ENCODE data around the gene DNAAF5. TPM values are rescaled to one million over a fixed set of nuclear protein-coding genes. Genes with fewer than 3 reads are reported as not detected.

DNAAF5 gene
- polyA plus RNA-seq, 3 donors = 11.0 to 14.6 (median 11.8) TPM

GRCh38 chr7:756231-756927 lies 29.9 kb downstream of the DNAAF5 start:
- no peak overlapping the region for H3K27ac ChIP-seq (ENCODE audit: low read depth, low read length)
- 92 to 95% (median 94%) methylated on average over 30 of the region's 30 CpGs for WGBS, 3 donors

DNA sequence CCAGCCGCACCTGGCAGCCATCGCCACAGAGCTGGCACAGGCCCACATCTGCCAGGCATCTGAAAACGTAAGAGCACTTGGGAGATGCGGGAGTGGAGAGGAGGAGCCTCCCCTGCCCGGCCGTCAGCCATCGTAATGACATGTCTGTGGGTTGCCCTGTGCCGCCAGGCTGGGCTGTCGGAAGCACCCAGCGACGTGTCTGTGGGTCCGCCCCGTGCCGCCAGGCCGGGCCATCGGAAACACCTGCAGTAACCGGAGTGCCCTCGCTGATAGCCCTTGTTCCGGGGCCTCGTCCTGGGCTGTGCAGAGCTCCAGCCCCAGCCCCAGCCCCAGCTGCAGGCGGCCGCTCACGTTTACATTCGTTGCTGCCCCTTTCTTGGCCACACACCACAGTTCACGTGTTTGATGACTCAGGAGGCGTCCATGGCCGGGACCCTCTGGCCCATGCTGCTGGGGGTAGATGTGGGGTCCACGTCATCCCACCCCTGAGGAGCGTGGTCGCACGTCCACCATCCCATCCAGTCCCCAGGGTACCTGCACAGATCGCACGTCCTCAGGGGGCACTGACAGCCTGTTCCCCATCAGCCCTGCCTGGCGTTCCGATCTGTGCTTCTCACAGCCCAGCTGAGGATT lies 30.5 kb downstream of the DNAAF5 start:
- no peak overlapping the region for H3K27ac ChIP-seq (ENCODE audit: low read depth, low read length)
- WGBS, 3 donors = 95 to 96% (median 96%) methylated on average over 34 to 35 of the region's 35 CpGs

- WGBS, 3 donors = 89 to 90% (median 89%) methylated on average over 19 of the region's 19 CpGs
- no peak overlapping the region for H3K27ac ChIP-seq (ENCODE audit: low read depth, low read length)
Observed at GRCh38 chr7:757741-758163, 31.3 kb downstream of the DNAAF5 start.

DNA sequence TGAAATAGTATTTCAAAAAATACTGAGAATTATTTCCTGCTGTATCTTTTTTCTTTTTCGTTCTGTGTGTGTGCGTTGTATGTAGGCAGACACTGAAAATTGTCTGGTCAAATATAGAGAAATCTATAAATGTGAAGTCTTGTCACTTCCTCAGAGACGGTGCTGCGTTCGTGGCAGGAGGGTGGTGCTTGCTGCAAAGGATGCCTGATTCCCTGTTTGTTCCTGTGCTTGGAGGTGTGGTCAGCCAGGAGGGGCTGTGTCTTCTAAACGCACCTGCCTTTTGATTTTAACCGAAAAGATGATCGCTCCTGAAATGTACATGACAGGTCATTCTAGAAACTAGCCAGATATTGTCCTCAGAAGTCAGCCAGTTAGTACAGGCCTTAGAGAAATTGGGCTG lies 33.1 kb downstream of the DNAAF5 start:
- 85 to 88% (median 86%) methylated on average over 8 of the region's 8 CpGs for WGBS, 3 donors
- H3K27ac ChIP-seq (ENCODE audit: low read depth, low read length) = no peak overlapping the region

GRCh38 chr7:760006-760405 lies 33.5 kb downstream of the DNAAF5 start:
- WGBS, 3 donors = 86 to 92% (median 89%) methylated on average over 13 to 16 of the region's 16 CpGs
- no peak overlapping the region for H3K27ac ChIP-seq (ENCODE audit: low read depth, low read length)

DNA sequence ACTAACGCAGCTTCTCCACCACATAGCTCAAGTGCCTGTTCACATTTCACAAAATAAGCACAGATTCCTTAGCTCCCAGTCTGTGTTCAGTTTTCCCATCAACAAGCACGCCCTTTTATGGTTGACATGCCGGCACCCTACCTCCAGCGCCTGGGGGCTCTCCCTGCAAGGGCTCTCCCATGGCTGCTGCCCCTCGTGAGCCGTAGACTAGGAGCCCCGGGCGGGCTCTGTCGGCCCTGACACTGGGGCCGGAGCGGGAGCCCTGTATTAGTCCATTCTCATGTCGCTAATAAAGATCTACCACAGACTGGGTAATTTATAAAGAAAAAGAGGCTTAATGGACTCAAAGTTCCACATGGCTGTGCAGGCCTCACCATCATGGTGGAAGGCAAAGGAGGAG lies 34.6 kb downstream of the DNAAF5 start:
- 96 to 97% (median 96%) methylated on average over 12 of the region's 12 CpGs for WGBS, 3 donors
- no peak overlapping the region for H3K27ac ChIP-seq (ENCODE audit: low read depth, low read length)

DNA sequence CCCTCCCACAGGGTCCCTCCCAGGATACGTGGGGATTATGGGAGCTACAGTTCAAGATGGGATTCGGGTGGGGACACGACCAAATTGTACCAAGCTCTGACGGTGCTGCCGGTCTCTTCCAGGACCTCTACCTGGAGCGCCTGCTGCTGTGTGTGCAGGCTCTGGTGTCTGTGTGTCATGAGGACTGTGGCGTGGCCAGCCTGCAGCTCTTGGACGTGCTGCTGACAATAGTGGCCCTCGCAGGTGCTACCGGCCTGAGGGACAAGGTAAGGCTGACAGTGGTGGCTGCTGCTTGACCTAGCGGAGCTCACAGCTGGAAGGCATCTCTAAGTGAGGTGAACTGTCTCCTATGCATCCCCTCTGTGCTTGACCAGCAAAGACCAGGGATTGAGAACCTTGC lies 35.1 kb downstream of the DNAAF5 start:
- WGBS, 3 donors = 94 to 97% (median 94%) methylated on average over 11 of the region's 11 CpGs
- no peak overlapping the region for H3K27ac ChIP-seq (ENCODE audit: low read depth, low read length)

DNA sequence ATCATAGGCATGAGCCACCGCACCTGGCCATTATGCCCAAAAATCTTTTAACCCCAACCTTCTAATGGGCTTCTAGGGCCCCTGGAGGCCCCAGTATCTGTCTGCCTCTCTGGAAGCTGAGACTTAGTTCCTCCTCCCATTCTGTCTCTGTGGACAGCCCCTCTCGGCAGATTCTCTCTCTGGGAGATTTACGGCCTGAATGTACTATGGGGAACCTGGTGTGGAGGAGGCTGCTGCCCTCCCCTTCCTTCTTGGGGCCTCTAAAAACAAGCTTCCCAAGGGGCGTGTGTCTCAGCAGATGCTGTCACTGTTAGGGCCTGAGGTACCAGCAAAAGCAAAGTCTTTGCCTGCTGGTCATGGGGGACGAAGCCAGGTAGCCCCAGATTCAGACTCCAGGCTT lies 36.4 kb downstream of the DNAAF5 start:
- H3K27ac ChIP-seq (ENCODE audit: low read depth, low read length) = no peak overlapping the region
- 82 to 86% (median 85%) methylated on average over 5 of the region's 5 CpGs for WGBS, 3 donors

DNA sequence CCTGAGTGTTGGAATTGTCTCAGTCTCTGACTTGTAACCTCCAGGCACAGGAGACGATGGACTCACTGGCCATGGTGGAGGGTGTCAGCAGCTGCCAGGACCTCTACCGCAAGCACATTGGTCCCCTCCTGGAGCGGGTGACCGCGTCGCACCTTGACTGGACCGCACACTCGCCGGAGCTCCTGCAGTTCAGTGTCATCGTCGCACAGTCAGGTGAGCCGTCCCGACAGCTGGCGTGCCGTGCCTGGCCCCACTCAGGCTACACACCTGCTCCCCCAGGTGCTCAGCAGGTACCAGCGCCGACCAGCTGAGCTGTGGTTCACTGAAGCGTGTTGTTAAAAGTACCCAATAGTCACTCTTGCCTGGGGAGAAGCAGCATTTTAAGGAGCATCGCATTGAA lies 37.3 kb downstream of the DNAAF5 start:
- WGBS, 3 donors = 96 to 98% (median 98%) methylated on average over 19 of the region's 19 CpGs
- no peak overlapping the region for H3K27ac ChIP-seq (ENCODE audit: low read depth, low read length)

- H3K27ac ChIP-seq (ENCODE audit: low read depth, low read length) = no peak overlapping the region
- 95 to 96% (median 95%) methylated on average over 7 of the region's 7 CpGs for WGBS, 3 donors
Observed at GRCh38 chr7:765383-765782, 38.9 kb downstream of the DNAAF5 start.

DNA sequence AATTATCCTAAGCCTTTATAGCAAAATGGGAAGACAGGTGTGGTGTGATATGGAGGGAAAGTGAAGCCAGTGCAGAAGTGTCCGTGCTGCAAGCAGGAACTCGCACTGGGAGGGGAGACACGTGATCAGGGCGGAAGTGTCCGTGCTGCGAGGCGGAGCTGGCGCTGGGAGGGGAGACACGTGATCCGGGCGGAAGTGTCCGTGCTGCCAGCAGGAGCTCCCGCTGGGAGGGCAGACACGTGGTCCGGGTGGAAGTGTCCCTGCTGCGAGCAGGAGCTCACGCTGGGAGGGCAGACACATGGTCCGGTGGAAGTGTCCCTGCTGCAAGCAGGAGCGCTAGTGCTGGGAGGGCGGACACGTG lies 41.1 kb downstream of the DNAAF5 start:
- 83 to 92% (median 90%) methylated on average over 16 to 21 of the region's 21 CpGs for WGBS, 3 donors
- H3K27ac ChIP-seq (ENCODE audit: low read depth, low read length) = no peak overlapping the region

GRCh38 chr7:767941-768731 lies 41.6 kb downstream of the DNAAF5 start:
- H3K27ac ChIP-seq (ENCODE audit: low read depth, low read length) = no peak overlapping the region
- 82 to 89% (median 88%) methylated on average over 64 to 65 of the region's 65 CpGs for WGBS, 3 donors

DNA sequence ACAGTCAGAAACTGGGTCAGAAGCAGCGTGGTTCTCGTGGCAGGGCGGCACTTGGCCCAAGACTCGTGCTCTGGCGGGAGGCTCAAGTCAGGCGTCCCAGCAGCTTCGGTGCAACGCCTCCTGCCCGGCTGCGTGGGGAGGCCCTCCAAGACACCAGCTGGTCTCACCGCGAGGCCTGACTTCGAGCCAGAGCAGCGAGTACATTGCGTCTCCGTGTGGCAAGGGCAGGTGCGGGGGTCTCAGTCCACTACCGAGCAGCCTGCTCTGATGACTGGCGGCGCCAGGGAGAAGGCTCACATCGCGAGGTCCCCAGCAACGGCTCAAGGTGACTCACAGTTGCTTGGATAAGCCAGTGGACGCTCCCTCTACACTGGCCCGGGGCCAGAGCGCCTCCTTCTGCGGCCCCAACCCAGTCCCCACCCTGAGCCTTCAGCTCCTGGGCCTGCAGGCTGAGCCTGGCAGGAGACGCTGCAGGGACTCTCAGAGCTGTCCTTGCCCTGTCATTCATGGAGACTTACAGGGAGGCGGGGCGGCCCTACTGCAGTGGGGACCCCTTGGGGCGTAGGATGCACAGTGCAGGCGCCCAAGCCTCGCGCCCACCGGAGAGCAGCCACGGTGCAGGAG lies 42.5 kb downstream of the DNAAF5 start:
- H3K27ac ChIP-seq (ENCODE audit: low read depth, low read length) = no peak overlapping the region
- WGBS, 3 donors = 69 to 80% (median 73%) methylated on average over 33 to 36 of the region's 36 CpGs

- H3K27ac ChIP-seq (ENCODE audit: low read depth, low read length) = no peak overlapping the region
- 89 to 91% (median 90%) methylated on average over 14 of the region's 14 CpGs for WGBS, 3 donors
Observed at GRCh38 chr7:770336-770735, 43.8 kb downstream of the DNAAF5 start.

GRCh38 chr7:770741-771166 lies 44.3 kb downstream of the DNAAF5 start:
- 34 to 66% (median 64%) methylated on average over 7 of the region's 7 CpGs for WGBS, 3 donors
- H3K27ac ChIP-seq (ENCODE audit: low read depth, low read length) = no peak overlapping the region

- peak overlapping the region; percentile 29 for H3K27ac ChIP-seq (ENCODE audit: low read depth, low read length)
- WGBS, 3 donors = 14 to 39% (median 31%) methylated on average over 24 of the region's 24 CpGs
Observed at GRCh38 chr7:771234-772004, 44.9 kb downstream of the DNAAF5 start.

DNA sequence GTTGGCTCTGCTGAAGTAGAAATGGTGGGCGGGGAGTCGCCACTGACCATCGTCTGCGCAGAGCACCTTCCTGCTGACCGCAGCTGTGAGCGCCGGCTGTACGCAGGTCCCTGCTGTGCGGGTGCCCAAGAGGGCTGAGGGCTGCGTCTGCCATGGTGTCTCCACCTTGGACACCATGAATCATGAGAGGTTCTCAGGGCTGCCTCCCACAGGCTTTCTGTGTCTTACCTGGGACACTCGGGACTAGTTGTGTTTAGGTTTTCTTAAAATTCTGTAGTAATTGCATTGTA lies 45.5 kb downstream of the DNAAF5 start:
- H3K27ac ChIP-seq (ENCODE audit: low read depth, low read length) = no peak overlapping the region
- WGBS, 3 donors = 76 to 84% (median 82%) methylated on average over 11 of the region's 11 CpGs

GRCh38 chr7:772392-772791 lies 45.9 kb downstream of the DNAAF5 start:
- H3K27ac ChIP-seq (ENCODE audit: low read depth, low read length) = no peak overlapping the region
- WGBS, 3 donors = 91 to 97% (median 95%) methylated on average over 11 to 13 of the region's 13 CpGs

Data from adipose tissue (tissue), 3 donors.